HG03095 (cell line): ENCODE results near the gene AZIN2.
"Not testable (repeated sequence)": the region's sequence is repeated elsewhere in the genome, so short reads cannot be mapped to it uniquely, and the experiment has no call there.

ENCODE experiments used
- ATAC-seq: cut with Tn5 transposase; IDR thresholded peaks from one replicate; pipeline ENCODE4 v1.9.1; 2021; ENCODE audit warnings: moderate library complexity; ENCODE audit not compliant: unreplicated experiment

Gene AZIN2

GRCh38 chr1:33126411-33127000, 45.6 kb downstream of the AZIN2 start:
- no peak for ATAC-seq

GRCh38 chr1:33127001-33127823, 46.3 kb downstream of the AZIN2 start:
- peak; percentile 90 for ATAC-seq

- ATAC-seq = no peak
Observed at GRCh38 chr1:33128781-33129180, 47.8 kb downstream of the AZIN2 start.

GRCh38 chr1:33130297-33130696, 49.3 kb downstream of the AZIN2 start:
- ATAC-seq = no peak

- ATAC-seq = no peak
Observed at GRCh38 chr1:33131191-33131590, 50.2 kb downstream of the AZIN2 start.

- ATAC-seq = no peak
Observed at GRCh38 chr1:33132549-33132948, 51.6 kb downstream of the AZIN2 start.

- no peak for ATAC-seq
Observed at GRCh38 chr1:33133478-33134105, 52.6 kb downstream of the AZIN2 start.

- not testable (repeated sequence) for ATAC-seq
Observed at GRCh38 chr1:33136041-33136440, 55.1 kb downstream of the AZIN2 start.

- no peak for ATAC-seq
Observed at GRCh38 chr1:33137800-33138199, 56.8 kb downstream of the AZIN2 start.

- no peak for ATAC-seq
Observed at GRCh38 chr1:33140153-33141149, 59.5 kb downstream of the AZIN2 start.

- no peak for ATAC-seq
Observed at GRCh38 chr1:33141216-33141615, 60.3 kb downstream of the AZIN2 start.

- no peak for ATAC-seq
Observed at GRCh38 chr1:33141781-33142180, 60.8 kb downstream of the AZIN2 start.

GRCh38 chr1:33142483-33143064, 61.6 kb downstream of the AZIN2 start:
- ATAC-seq = no peak

GRCh38 chr1:33143176-33143575, 62.2 kb downstream of the AZIN2 start:
- ATAC-seq = no peak

- ATAC-seq = no peak
Observed at GRCh38 chr1:33143698-33144097, 62.7 kb downstream of the AZIN2 start.

- ATAC-seq = no peak
Observed at GRCh38 chr1:33146003-33146402, 65.0 kb downstream of the AZIN2 start.

GRCh38 chr1:33147275-33147996, 66.5 kb downstream of the AZIN2 start:
- no peak for ATAC-seq

- no peak for ATAC-seq
Observed at GRCh38 chr1:33147997-33148314, 67.0 kb downstream of the AZIN2 start.

GRCh38 chr1:33148615-33149014, 67.7 kb downstream of the AZIN2 start:
- no peak for ATAC-seq
